ENCODE measurements around the gene CT45A7.
"Not testable (repeated sequence)": the region's sequence is repeated elsewhere in the genome, so short reads cannot be mapped to it uniquely, and the experiment has no call there.

DNA sequence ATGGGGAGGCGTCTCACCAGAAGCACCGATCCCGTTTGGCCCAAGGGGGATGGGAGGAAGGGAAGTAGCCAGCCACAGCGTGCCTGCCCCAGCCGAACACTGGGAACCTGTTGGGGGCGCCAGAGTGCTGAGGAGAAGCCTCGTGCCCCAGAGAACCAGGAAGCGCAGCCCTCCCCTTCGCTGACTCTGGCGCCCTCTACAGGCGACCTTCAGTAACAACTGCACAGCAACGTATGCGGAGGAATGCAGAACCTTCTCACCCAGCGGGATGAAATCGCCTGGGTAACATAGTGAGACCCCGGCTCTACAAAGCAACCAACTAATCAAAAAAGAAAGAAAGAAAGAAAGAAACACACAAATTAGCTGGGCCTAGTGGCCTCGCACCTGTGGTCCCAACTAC is at the start of gene CT45A7:
- TF ChIP-seq, protein P1, sequence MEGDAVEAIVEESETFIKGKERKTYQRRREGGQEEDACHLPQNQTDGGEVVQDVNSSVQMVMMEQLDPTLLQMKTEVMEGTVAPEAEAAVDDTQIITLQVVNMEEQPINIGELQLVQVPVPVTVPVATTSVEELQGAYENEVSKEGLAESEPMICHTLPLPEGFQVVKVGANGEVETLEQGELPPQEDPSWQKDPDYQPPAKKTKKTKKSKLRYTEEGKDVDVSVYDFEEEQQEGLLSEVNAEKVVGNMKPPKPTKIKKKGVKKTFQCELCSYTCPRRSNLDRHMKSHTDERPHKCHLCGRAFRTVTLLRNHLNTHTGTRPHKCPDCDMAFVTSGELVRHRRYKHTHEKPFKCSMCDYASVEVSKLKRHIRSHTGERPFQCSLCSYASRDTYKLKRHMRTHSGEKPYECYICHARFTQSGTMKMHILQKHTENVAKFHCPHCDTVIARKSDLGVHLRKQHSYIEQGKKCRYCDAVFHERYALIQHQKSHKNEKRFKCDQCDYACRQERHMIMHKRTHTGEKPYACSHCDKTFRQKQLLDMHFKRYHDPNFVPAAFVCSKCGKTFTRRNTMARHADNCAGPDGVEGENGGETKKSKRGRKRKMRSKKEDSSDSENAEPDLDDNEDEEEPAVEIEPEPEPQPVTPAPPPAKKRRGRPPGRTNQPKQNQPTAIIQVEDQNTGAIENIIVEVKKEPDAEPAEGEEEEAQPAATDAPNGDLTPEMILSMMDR (IDR thresholded peaks at IDR 0.05), result not testable (repeated sequence)
- TF ChIP-seq EZH2 (IDR thresholded peaks at IDR 0.05; ENCODE audit: borderline replicate concordance, insufficient read depth, low read depth, low read length, poor library complexity, severe bottlenecking), result not testable (repeated sequence)
